PC-9 (cell line): ENCODE measurements around the gene RUNX2.

Experiments used
- EZH2 ChIP-seq: fragments of 200-600 bp; sonication (generic); IDR thresholded peaks from 2 replicates; pipeline ENCODE4 v1.8.0; 2017; ENCODE audit warnings: antibody characterized with exemption, low read depth
- TF ChIP-seq, protein P1 (sequence below): fragments of 200-600 bp; sonication (generic); conservative IDR thresholded peaks from 2 replicates; pipeline ENCODE4 v1.6.1; 2017; ENCODE audit warnings: mixed run types, antibody characterized with exemption, mild to moderate bottlenecking, moderate library complexity

DNA sequence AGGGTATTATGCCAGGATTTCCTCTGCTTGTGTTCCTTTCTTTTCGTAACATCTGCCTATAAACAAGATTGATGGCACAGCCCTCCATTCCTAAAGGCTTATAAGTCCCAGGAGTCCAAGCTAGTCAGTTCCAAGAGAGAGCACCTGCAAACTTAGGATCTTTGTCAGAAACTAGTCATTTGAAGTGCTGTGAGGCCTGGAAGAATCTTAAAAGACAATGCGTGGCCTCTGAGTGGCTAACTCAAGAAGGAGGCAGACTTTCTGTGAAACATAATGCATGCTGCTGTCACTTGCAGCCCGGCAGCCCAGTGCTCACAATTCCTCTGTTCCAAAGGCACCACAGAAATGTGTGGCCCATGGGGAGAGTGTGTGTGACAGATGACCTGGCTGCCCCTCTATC lies 184.6 kb downstream of the RUNX2 start:
- TF ChIP-seq, protein P1, sequence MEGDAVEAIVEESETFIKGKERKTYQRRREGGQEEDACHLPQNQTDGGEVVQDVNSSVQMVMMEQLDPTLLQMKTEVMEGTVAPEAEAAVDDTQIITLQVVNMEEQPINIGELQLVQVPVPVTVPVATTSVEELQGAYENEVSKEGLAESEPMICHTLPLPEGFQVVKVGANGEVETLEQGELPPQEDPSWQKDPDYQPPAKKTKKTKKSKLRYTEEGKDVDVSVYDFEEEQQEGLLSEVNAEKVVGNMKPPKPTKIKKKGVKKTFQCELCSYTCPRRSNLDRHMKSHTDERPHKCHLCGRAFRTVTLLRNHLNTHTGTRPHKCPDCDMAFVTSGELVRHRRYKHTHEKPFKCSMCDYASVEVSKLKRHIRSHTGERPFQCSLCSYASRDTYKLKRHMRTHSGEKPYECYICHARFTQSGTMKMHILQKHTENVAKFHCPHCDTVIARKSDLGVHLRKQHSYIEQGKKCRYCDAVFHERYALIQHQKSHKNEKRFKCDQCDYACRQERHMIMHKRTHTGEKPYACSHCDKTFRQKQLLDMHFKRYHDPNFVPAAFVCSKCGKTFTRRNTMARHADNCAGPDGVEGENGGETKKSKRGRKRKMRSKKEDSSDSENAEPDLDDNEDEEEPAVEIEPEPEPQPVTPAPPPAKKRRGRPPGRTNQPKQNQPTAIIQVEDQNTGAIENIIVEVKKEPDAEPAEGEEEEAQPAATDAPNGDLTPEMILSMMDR, result no peak
- no peak for TF ChIP-seq EZH2
